ENCODE results near the gene ZNF750. TPM values are rescaled to one million over a fixed set of nuclear protein-coding genes. Genes with fewer than 3 reads are reported as not detected.

The ZNF750 gene
- total RNA-seq, 1 experiment from 2014 or later: not detected

DNA sequence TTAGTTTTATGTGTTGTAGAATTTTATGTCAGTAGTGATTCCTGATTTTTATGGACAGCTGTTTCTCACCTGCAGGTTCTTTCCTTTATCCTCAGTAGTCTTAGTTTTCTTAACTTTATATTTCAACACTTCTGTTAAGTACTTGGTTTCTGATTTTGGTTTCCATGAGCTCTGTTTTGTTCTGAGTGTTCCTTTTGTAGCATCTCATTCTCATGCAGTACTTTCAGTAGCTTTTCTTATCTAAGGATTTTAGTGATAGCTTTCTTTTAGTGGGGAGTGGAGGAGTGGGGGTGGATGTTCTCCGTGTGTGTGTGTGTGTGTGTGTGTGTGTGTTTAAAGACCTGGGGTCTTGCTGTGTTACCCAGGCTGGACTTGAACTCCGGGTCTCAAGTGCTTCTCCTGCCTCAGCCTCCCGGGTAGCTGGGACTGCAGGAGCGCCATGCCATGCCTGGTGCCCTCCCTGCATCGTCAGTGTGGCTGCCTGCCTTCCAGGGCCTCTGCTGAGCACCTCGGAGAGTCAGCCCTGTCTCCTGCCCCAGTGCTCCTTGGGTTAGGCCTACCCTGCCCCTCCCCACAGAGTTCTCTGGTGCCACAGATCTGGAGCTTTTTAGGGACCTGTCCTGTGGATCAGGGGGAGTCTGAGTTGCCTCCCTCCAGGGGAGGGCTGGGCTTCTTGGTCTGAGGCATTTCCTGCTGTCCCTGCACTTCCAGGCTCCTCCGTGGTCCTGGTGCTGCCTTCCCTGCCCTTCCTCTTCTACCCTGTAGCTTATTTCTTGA is 4.3 kb upstream of the ZNF750 start:
- Histone ChIP-seq H3K36me3 (ENCODE audit: insufficient read depth, low read length) (no peaks in the 10 kb centered on the region), H3K9me2 (replicated peaks; ENCODE audit: insufficient read depth, low read length) (no peaks in the 10 kb centered on the region), H3K4me3 (ENCODE audit: low read length) (no peak overlapping the region), H3K27me3 (ENCODE audit: low read length) (no peaks in the 10 kb centered on the region), H3K4me2 (ENCODE audit: low read depth, low read length, poor library complexity, severe bottlenecking) (no peak overlapping the region), H3K4me1 (ENCODE audit: low read length) (no peaks in the 10 kb centered on the region), H3K27ac (ENCODE audit: low read length) (no peak overlapping the region), H2AFZ (ENCODE audit: low read length) (no peak overlapping the region), H4K20me1 (ENCODE audit: insufficient read depth, low read depth, low read length) (no peaks in the 10 kb centered on the region), H3K9me3 (ENCODE audit: low read length) (no peaks in the 10 kb centered on the region), H3K79me2 (ENCODE audit: low read length) (no peaks in the 10 kb centered on the region), H3K9ac (ENCODE audit: low read length) (no peak overlapping the region)
- no peak for DNase-seq

- Histone ChIP-seq H3K9me2 (replicated peaks; ENCODE audit: insufficient read depth, low read length) (no peaks in the 10 kb centered on the region), H3K4me3 (ENCODE audit: low read length) (no peak overlapping the region), H3K27ac (ENCODE audit: low read length) (no peak overlapping the region), H3K27me3 (ENCODE audit: low read length) (no peaks in the 10 kb centered on the region), H3K36me3 (ENCODE audit: insufficient read depth, low read length) (no peaks in the 10 kb centered on the region), H3K4me1 (ENCODE audit: low read length) (no peaks in the 10 kb centered on the region), H2AFZ (ENCODE audit: low read length) (no peak overlapping the region), H3K9ac (ENCODE audit: low read length) (no peak overlapping the region), H4K20me1 (ENCODE audit: insufficient read depth, low read depth, low read length) (no peaks in the 10 kb centered on the region), H3K79me2 (ENCODE audit: low read length) (no peaks in the 10 kb centered on the region), H3K4me2 (ENCODE audit: low read depth, low read length, poor library complexity, severe bottlenecking) (no peak overlapping the region), H3K9me3 (ENCODE audit: low read length) (no peaks in the 10 kb centered on the region)
- DNase-seq: no peak
Measured at GRCh38 chr17:82841921-82842596, 2.2 kb upstream of the ZNF750 start.

DNA sequence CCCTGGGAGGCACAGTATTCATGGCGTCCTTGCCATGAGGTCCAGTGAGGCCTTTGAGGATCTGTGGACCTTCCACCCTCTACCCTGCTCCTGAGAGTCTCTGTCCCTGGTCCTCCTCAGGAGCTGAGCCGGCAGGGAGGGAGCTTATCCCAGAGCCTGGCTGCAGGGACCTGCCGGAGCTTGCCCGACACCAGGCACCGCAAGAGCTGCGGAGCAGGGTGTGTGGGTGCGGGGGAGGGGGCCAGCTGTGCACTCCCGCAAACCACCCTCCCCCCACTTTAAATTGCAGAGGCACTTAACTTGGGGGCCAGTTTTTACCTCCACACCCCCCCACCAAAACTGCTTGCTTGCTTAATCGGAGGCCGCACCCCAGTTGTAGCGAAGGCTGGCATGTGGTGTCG is 609 bp upstream of the ZNF750 start:
- H3K4me2 ChIP-seq (ENCODE audit: low read depth, low read length, poor library complexity, severe bottlenecking): no peak overlapping the region
- no peaks in the 10 kb centered on the region for H3K36me3 ChIP-seq (ENCODE audit: insufficient read depth, low read length)
- no peak overlapping the region for H2AFZ ChIP-seq (ENCODE audit: low read length)
- H3K4me3 ChIP-seq (ENCODE audit: low read length): no peak overlapping the region
- H4K20me1 ChIP-seq (ENCODE audit: insufficient read depth, low read depth, low read length): no peaks in the 10 kb centered on the region
- no peaks in the 10 kb centered on the region for H3K9me3 ChIP-seq (ENCODE audit: low read length)
- H3K79me2 ChIP-seq (ENCODE audit: low read length): no peaks in the 10 kb centered on the region
- H3K27ac ChIP-seq (ENCODE audit: low read length): no peak overlapping the region
- H3K27me3 ChIP-seq (ENCODE audit: low read length): no peaks in the 10 kb centered on the region
- H3K9me2 ChIP-seq (replicated peaks; ENCODE audit: insufficient read depth, low read length): no peaks in the 10 kb centered on the region
- no peak overlapping the region for H3K9ac ChIP-seq (ENCODE audit: low read length)
- DNase-seq: no peak
- H3K4me1 ChIP-seq (ENCODE audit: low read length): no peaks in the 10 kb centered on the region

DNA sequence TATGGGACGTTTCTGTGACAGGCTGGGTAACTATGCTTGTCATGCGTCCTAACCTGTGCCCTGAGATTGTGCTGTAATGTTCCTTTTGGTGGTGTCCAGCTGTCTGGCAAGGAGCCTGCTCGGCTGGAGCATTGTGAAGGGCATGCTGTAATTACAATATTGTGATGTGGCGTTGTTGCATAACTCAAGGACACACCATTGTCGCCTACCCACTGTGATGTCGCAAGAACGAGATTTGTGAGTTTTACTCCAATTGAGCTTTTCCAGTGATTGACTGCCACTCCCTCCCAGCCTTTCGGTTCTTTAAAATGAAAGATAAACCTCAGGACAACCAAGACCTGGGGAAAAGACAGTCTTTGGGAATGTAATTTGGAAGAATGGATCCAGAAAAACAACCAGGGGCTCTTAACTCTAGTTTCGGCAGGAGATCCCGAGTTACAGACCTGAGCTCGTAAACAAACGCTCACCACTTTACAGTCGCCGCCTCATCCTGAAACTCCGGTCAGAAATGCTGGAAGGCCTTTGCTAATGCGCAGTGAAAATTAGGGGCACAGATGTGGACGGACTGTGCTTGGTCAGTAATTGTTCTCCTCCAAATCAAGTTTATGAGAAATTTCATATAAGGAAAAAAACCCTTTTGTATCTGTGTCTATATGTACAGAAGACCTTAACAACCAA is 1.3 kb downstream of the ZNF750 start:
- DNase-seq: no peak

DNA sequence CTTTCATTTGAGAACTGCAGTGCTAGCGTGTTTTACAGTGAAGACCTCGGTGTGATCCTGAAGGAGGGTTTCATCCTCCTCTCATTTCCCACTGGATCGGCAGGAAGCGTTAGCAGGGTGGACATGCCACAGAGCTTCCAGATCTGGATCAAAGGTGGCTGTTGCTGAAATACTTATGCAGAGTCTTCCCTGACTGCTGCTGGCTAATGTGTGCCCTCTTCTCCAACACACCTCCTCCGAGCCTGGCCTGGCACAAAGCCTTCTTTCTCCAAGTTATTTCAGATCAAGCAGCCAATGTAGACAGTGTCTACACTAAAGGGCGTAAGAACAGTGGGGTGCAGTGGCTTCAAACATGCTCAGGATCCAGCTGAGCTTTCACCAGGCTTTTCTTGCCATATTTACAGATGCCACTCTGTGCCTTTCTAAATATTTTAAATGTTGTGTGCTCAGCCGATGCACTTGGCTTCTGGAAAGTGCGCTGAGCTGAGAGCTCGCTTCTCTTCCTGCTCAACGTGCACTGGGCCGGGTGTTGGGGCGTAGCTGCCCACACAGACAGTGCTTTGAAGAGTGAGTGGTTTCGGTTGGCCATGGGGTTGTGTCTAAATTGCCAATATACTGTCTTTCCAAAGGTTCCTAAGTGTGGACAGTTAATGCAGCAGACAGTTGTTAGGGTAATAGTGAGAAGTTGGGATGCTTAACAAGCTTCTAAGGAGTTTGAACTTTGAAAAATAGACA is 2.1 kb downstream of the ZNF750 start:
- no peak overlapping the region for H3K9ac ChIP-seq (ENCODE audit: low read length)
- no peak overlapping the region for H3K27ac ChIP-seq (ENCODE audit: low read length)
- no peaks in the 10 kb centered on the region for H3K79me2 ChIP-seq (ENCODE audit: low read length)
- H3K36me3 ChIP-seq (ENCODE audit: insufficient read depth, low read length): no peaks in the 10 kb centered on the region
- H3K4me2 ChIP-seq (ENCODE audit: low read depth, low read length, poor library complexity, severe bottlenecking): no peak overlapping the region
- no peak for DNase-seq
- no peaks in the 10 kb centered on the region for H3K9me3 ChIP-seq (ENCODE audit: low read length)
- H3K4me1 ChIP-seq (ENCODE audit: low read length): no peaks in the 10 kb centered on the region
- H3K27me3 ChIP-seq (ENCODE audit: low read length): no peaks in the 10 kb centered on the region
- no peak overlapping the region for H3K4me3 ChIP-seq (ENCODE audit: low read length)
- no peaks in the 10 kb centered on the region for H4K20me1 ChIP-seq (ENCODE audit: insufficient read depth, low read depth, low read length)
- no peak overlapping the region for H2AFZ ChIP-seq (ENCODE audit: low read length)
- no peaks in the 10 kb centered on the region for H3K9me2 ChIP-seq (replicated peaks; ENCODE audit: insufficient read depth, low read length)

More for the DNA sequence above, 1.3 kb downstream of the ZNF750 start:
- Histone ChIP-seq H3K4me2 (ENCODE audit: low read depth, low read length, poor library complexity, severe bottlenecking) (no peak overlapping the region), H3K79me2 (ENCODE audit: low read length) (no peaks in the 10 kb centered on the region), H3K9ac (ENCODE audit: low read length) (no peak overlapping the region), H3K27me3 (ENCODE audit: low read length) (no peaks in the 10 kb centered on the region), H4K20me1 (ENCODE audit: insufficient read depth, low read depth, low read length) (no peaks in the 10 kb centered on the region), H3K9me2 (replicated peaks; ENCODE audit: insufficient read depth, low read length) (no peaks in the 10 kb centered on the region), H3K9me3 (ENCODE audit: low read length) (no peaks in the 10 kb centered on the region), H3K4me1 (ENCODE audit: low read length) (no peaks in the 10 kb centered on the region), H2AFZ (ENCODE audit: low read length) (no peak overlapping the region), H3K36me3 (ENCODE audit: insufficient read depth, low read length) (no peaks in the 10 kb centered on the region), H3K4me3 (ENCODE audit: low read length) (no peak overlapping the region), H3K27ac (ENCODE audit: low read length) (no peak overlapping the region)

GRCh38 chr17:82836823-82837357 is 2.9 kb downstream of the ZNF750 start:
- no peak overlapping the region for H2AFZ ChIP-seq (ENCODE audit: low read length)
- DNase-seq: no peak

DNA sequence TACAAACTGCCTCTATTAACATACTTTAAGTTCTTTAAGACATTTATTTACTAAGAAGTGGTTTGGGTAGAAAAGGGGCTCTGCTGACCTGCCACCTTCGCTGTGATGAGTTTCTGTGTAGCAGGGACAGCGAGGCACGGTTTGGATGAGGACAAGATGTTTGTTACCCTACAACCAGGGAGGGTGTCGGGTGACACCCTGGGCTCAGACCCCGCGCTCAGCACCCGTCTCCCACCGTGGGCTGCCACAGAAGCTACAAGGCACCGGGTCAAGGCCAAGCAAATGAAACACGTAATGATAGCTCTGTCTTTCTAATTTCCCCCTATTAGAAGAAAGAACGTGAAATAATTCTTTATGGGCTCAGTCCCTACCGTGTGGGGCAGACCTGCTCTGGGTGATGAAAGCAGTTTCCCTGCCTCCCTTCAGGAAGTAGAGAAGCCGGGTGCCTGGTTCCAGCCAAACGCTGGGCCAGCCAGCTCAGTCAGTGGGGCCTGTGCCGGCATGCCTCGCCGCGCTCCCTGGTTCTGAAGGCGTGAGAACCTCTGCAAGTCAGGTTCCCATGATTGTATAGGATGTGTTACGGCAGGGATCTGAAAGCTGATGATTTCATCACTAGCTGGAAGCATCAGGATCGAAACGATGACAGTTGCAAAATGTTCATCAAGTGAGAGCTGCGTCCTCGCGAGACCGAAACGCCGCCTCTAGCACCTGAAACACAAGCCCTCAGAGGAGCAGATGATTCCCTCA is 3.9 kb downstream of the ZNF750 start:
- Histone ChIP-seq H3K4me2 (ENCODE audit: low read depth, low read length, poor library complexity, severe bottlenecking) (no peak overlapping the region), H3K27ac (ENCODE audit: low read length) (no peak overlapping the region), H3K36me3 (ENCODE audit: insufficient read depth, low read length) (no peaks in the 10 kb centered on the region), H3K9me2 (replicated peaks; ENCODE audit: insufficient read depth, low read length) (no peaks in the 10 kb centered on the region), H4K20me1 (ENCODE audit: insufficient read depth, low read depth, low read length) (no peaks in the 10 kb centered on the region), H3K27me3 (ENCODE audit: low read length) (no peaks in the 10 kb centered on the region), H2AFZ (ENCODE audit: low read length) (no peak overlapping the region), H3K9ac (ENCODE audit: low read length) (no peak overlapping the region), H3K79me2 (ENCODE audit: low read length) (no peaks in the 10 kb centered on the region), H3K4me1 (ENCODE audit: low read length) (no peaks in the 10 kb centered on the region), H3K4me3 (ENCODE audit: low read length) (no peak overlapping the region), H3K9me3 (ENCODE audit: low read length) (no peaks in the 10 kb centered on the region)
- no peak for DNase-seq

More at GRCh38 chr17:82836823-82837357, 2.9 kb downstream of the ZNF750 start:
- no peaks in the 10 kb centered on the region for H3K9me2 ChIP-seq (replicated peaks; ENCODE audit: insufficient read depth, low read length)
- no peak overlapping the region for H3K9ac ChIP-seq (ENCODE audit: low read length)
- H3K9me3 ChIP-seq (ENCODE audit: low read length): no peaks in the 10 kb centered on the region
- no peaks in the 10 kb centered on the region for H3K36me3 ChIP-seq (ENCODE audit: insufficient read depth, low read length)
- no peak overlapping the region for H3K27ac ChIP-seq (ENCODE audit: low read length)
- no peaks in the 10 kb centered on the region for H3K27me3 ChIP-seq (ENCODE audit: low read length)
- no peak overlapping the region for H3K4me2 ChIP-seq (ENCODE audit: low read depth, low read length, poor library complexity, severe bottlenecking)
- H3K79me2 ChIP-seq (ENCODE audit: low read length): no peaks in the 10 kb centered on the region
- H3K4me1 ChIP-seq (ENCODE audit: low read length): no peaks in the 10 kb centered on the region
- H3K4me3 ChIP-seq (ENCODE audit: low read length): no peak overlapping the region
- no peaks in the 10 kb centered on the region for H4K20me1 ChIP-seq (ENCODE audit: insufficient read depth, low read depth, low read length)

Measured in Karpas-422 (cell line).